Measurements from ENCODE around the gene SLC6A6.

SLC6A6 gene

DNA sequence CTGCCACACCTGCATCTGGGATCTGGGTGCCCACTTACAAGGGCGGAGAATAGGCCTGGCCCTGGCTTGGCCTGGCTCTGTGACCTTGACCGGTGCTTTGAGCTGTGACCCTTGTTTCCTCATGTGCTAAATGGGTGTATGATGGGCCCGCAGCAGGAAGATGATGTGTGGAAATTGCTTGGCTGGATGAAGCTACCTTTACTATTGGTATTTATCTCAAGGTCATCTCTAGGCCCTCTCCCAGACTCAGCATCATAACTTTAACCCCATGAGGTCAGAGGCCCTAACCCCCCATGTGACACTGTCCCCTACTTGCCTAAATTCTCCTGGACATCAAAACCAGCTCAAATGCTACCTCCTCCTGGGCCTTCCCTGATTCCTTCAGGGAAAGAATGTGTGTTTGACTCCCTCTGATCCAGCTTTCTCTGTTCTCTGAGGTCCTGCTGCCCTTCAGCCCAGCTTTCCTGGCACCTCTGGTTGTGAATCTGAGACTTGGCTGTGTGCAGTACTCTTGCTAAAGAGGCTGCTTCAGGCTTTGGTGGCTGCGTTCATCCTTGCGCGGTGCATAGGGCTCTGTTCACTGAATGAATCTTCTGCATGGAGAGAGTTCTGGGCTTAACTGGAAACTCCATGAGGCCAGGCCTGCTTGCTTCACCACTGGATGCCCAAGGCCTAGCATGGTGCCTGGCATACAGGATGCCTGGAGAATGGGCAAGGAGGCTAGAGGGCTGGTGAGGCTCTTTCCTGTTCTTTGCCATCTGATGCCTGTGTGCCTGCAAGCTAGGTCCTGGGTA is 25.2 kb upstream of the SLC6A6 start:
- H3K9me3 Mint-ChIP-seq = no peaks in the 10 kb centered on the region
- peaks cover 2% of the 10 kb centered on the region for H3K36me3 Mint-ChIP-seq (ENCODE audit: insufficient read depth)
- peaks cover 18 to 37% of the 10 kb centered on the region in 2 donors for H3K4me1 Mint-ChIP-seq (ENCODE audit: low read depth in 2 of 2)
- no peak for DNase-seq
- H3K27me3 Mint-ChIP-seq = peaks cover 0 to under 1% of the 10 kb centered on the region in 2 donors
- ATAC-seq (replicated peaks) = no peak
- H3K27ac Mint-ChIP-seq = peak overlapping the region; percentile 90 to 95
- peak overlapping the region; percentile 46 to 54 for H3K4me3 Mint-ChIP-seq

- H3K27ac Mint-ChIP-seq = peak overlapping the region; percentile 90 to 95
- H3K36me3 Mint-ChIP-seq (ENCODE audit: insufficient read depth) = peaks cover 2% of the 10 kb centered on the region
- H3K4me3 Mint-ChIP-seq = peak overlapping the region; percentile 46 to 54
- no peaks in the 10 kb centered on the region for H3K9me3 Mint-ChIP-seq
- no peaks in the 10 kb centered on the region for H3K27me3 Mint-ChIP-seq
- ATAC-seq (replicated peaks) (peak; percentile 97), DNase-seq (peak; percentile 52 to 57 (median 56))
- peaks cover 18 to 37% of the 10 kb centered on the region in 2 donors for H3K4me1 Mint-ChIP-seq (ENCODE audit: low read depth in 2 of 2)
Observed at GRCh38 chr3:14377838-14378169, 24.6 kb upstream of the SLC6A6 start.

- DNase-seq = no peak
- H3K27ac Mint-ChIP-seq = peak overlapping the region; percentile 90 to 95
- H3K9me3 Mint-ChIP-seq = no peaks in the 10 kb centered on the region
- ATAC-seq (replicated peaks) = no peak
- no peaks in the 10 kb centered on the region for H3K27me3 Mint-ChIP-seq
- peaks cover 18 to 37% of the 10 kb centered on the region in 2 donors for H3K4me1 Mint-ChIP-seq (ENCODE audit: low read depth in 2 of 2)
- no peak overlapping the region for H3K4me3 Mint-ChIP-seq
- H3K36me3 Mint-ChIP-seq (ENCODE audit: insufficient read depth) = peaks cover 2% of the 10 kb centered on the region
Observed at GRCh38 chr3:14378415-14378814, 24.0 kb upstream of the SLC6A6 start.

DNA sequence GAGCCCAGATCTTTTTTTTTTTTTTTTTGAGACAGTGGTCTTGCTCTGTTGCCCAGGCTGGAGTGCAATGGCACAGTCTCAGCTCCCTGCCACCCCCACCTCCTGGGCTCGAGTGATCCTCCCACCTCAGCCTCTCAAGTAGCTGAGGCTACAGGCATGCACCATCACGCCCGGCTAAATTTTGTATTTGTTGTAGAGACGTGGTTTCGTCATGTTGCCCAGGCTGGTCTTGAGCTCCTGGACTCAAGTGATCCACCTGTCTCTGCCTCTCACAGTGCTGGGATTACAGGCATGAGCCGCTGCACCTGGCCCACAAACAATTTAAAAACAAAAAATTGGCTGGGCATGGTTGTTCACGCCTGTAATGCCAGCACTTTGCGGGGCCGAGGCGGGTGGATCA is 22.6 kb upstream of the SLC6A6 start:
- peaks cover 18 to 28% of the 10 kb centered on the region in 2 donors for H3K4me1 Mint-ChIP-seq (ENCODE audit: low read depth in 2 of 2)
- DNase-seq (no peak), ATAC-seq (replicated peaks) (no peak)
- H3K36me3 Mint-ChIP-seq (ENCODE audit: insufficient read depth) = peaks cover 2% of the 10 kb centered on the region
- no peak overlapping the region for H3K4me3 Mint-ChIP-seq
- no peak overlapping the region for H3K27ac Mint-ChIP-seq
- H3K9me3 Mint-ChIP-seq = no peaks in the 10 kb centered on the region
- no peaks in the 10 kb centered on the region for H3K27me3 Mint-ChIP-seq

DNA sequence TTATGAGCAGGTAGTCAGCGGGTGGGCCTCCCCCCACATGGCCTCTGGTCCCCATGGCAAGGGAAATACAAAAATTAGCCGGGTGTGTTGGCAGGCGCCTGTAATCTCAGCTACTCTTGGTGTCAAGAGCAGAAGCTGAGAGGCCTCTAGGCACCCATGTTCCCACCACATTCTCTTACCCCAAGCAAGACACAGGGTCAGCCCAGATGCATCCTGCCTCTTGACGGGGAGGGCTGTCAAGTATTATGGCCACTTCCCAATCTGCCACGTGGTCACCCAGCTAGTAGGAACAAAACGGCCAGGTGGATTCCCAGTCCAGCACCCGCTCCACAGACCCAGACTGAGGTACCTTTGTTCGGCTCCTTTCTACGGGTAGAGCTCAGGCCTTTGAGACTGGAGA is 16.2 kb upstream of the SLC6A6 start:
- DNase-seq (no peak), ATAC-seq (replicated peaks) (no peak)
- Mint-ChIP-seq H3K27me3 (peaks cover 0 to 2% of the 10 kb centered on the region in 2 donors), H3K4me1 (ENCODE audit: low read depth in 2 of 2) (peaks cover 0 to 2% of the 10 kb centered on the region in 2 donors), H3K36me3 (ENCODE audit: insufficient read depth) (no peaks in the 10 kb centered on the region), H3K4me3 (no peak overlapping the region), H3K27ac (no peak overlapping the region), H3K9me3 (no peaks in the 10 kb centered on the region)

DNA sequence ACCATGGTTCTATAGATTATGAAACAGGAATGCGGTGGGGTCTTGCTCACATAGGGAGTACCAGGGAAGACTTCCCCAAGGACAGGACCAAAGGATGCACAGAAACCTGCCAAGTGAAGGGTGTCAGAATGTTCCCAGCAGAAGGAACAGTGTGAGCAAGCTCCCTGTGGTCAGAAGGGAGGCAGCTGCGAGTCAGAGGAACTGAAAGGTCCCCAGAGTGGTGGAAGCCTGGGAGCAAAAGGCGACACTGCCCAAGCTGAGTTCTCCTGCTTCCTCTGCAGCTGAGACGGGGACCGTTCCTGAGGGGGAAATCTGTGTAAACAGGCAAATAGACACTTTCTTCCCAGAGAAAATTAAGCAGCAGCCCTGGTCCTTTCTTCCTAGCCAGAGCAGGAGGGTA is 14.2 kb upstream of the SLC6A6 start:
- no peak overlapping the region for H3K27ac Mint-ChIP-seq
- H3K4me1 Mint-ChIP-seq (ENCODE audit: low read depth in 2 of 2) = no peaks in the 10 kb centered on the region
- no peak overlapping the region for H3K4me3 Mint-ChIP-seq
- ATAC-seq (replicated peaks) (no peak), DNase-seq (no peak)
- H3K9me3 Mint-ChIP-seq = no peaks in the 10 kb centered on the region
- peaks cover 0 to 9% of the 10 kb centered on the region in 2 donors for H3K27me3 Mint-ChIP-seq
- no peaks in the 10 kb centered on the region for H3K36me3 Mint-ChIP-seq (ENCODE audit: insufficient read depth)

GRCh38 chr3:14389166-14389606 is 13.2 kb upstream of the SLC6A6 start:
- DNase-seq = no peak
- Mint-ChIP-seq H3K27me3 (peaks cover 0 to 9% of the 10 kb centered on the region in 2 donors), H3K4me1 (ENCODE audit: low read depth in 2 of 2) (no peaks in the 10 kb centered on the region), H3K27ac (no peak overlapping the region), H3K4me3 (no peak overlapping the region), H3K36me3 (ENCODE audit: insufficient read depth) (no peaks in the 10 kb centered on the region), H3K9me3 (no peaks in the 10 kb centered on the region)
- no peak for ATAC-seq (replicated peaks)

DNA sequence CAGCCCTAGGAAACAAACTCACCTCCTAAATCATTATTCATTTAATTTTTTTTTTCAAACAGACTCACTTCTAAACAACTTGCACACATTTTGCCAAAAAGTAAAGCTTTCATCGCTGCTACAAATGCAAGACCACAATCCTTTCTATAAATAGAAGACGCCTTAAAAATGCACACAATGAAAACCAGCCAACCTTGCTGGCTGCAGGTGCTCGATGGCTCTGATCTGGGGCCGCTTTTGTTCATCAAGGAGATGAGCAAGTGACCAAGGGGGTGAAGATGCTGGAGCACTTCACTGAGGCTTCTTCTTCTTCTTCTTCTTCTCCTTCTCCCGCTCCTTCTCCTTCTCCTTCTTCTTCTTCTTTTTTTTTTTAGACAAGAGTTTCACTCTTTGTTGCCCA is 12.7 kb upstream of the SLC6A6 start:
- Mint-ChIP-seq H3K4me3 (no peak overlapping the region), H3K9me3 (no peaks in the 10 kb centered on the region), H3K36me3 (ENCODE audit: insufficient read depth) (peaks cover 3% of the 10 kb centered on the region), H3K27me3 (peaks cover 0 to 9% of the 10 kb centered on the region in 2 donors), H3K27ac (peak overlapping the region in 1 of 2 donors; percentile 6), H3K4me1 (ENCODE audit: low read depth in 2 of 2) (no peaks in the 10 kb centered on the region)
- DNase-seq (no peak), ATAC-seq (replicated peaks) (no peak)

- H3K27ac Mint-ChIP-seq = no peak overlapping the region
- H3K4me1 Mint-ChIP-seq (ENCODE audit: low read depth in 2 of 2) = no peaks in the 10 kb centered on the region
- H3K27me3 Mint-ChIP-seq = peaks cover 0 to 9% of the 10 kb centered on the region in 2 donors
- ATAC-seq (replicated peaks) = no peak
- no peak overlapping the region for H3K4me3 Mint-ChIP-seq
- H3K36me3 Mint-ChIP-seq (ENCODE audit: insufficient read depth) = peaks cover 3% of the 10 kb centered on the region
- DNase-seq = no peak
- H3K9me3 Mint-ChIP-seq = no peaks in the 10 kb centered on the region
Observed at GRCh38 chr3:14391033-14391432, 11.4 kb upstream of the SLC6A6 start.

DNA sequence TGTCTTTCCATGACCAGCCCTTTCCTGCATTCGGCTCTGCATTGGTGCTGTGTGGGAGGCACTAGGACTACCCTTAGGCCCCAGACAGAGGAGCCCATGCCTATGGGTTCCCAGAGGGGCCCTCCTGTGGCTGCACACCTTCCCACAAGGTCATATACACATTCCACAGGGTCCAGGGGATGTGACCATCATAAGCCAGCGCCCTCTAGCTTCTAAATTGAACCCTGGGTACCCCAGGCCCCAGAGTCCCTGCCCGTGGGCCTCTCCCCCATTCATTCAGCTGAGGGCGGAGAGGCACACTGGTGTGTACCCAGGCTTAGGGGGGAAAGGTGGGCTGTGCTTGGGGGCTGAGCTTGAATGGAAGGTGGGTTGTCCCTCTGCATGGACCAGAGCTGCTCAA is 10.2 kb upstream of the SLC6A6 start:
- H3K4me1 Mint-ChIP-seq (ENCODE audit: low read depth in 2 of 2) = peaks cover 3 to 5% of the 10 kb centered on the region in 2 donors
- DNase-seq = no peak
- peaks cover 0 to 9% of the 10 kb centered on the region in 2 donors for H3K27me3 Mint-ChIP-seq
- no peak for ATAC-seq (replicated peaks)
- H3K4me3 Mint-ChIP-seq = no peak overlapping the region
- H3K9me3 Mint-ChIP-seq = no peaks in the 10 kb centered on the region
- H3K27ac Mint-ChIP-seq = no peak overlapping the region
- peaks cover 3% of the 10 kb centered on the region for H3K36me3 Mint-ChIP-seq (ENCODE audit: insufficient read depth)

DNA sequence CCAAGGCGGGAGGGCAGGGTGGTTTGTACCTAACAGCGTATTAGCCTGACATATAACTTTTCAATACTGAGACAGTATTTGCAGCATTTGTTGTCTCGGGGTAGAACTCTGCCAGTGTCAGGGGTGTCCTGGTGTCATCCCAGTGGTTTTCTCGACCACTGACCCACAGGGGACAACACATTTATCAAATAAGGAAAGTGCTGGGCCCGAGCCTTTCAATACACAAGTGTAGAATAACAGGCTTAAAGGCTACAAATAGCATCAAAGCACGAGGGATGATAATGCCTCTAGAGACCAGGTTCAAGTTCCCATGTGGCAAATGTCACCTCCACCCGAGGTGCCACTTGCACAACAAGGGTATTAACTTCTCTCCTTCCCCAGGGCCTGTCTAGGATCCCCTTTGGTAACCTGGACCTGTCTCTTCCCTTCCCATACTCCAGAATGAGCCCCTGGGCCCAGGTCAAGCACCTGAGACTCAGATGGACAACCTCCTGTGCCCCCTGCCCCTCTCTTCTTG is 9.5 kb upstream of the SLC6A6 start:
- Mint-ChIP-seq H3K36me3 (ENCODE audit: insufficient read depth) (peaks cover 3% of the 10 kb centered on the region), H3K4me1 (ENCODE audit: low read depth in 2 of 2) (peaks cover 10 to 12% of the 10 kb centered on the region in 2 donors), H3K9me3 (no peaks in the 10 kb centered on the region), H3K27me3 (peaks cover 0 to 9% of the 10 kb centered on the region in 2 donors), H3K4me3 (no peak overlapping the region), H3K27ac (no peak overlapping the region)
- no peak for DNase-seq
- ATAC-seq (replicated peaks) = no peak

DNA sequence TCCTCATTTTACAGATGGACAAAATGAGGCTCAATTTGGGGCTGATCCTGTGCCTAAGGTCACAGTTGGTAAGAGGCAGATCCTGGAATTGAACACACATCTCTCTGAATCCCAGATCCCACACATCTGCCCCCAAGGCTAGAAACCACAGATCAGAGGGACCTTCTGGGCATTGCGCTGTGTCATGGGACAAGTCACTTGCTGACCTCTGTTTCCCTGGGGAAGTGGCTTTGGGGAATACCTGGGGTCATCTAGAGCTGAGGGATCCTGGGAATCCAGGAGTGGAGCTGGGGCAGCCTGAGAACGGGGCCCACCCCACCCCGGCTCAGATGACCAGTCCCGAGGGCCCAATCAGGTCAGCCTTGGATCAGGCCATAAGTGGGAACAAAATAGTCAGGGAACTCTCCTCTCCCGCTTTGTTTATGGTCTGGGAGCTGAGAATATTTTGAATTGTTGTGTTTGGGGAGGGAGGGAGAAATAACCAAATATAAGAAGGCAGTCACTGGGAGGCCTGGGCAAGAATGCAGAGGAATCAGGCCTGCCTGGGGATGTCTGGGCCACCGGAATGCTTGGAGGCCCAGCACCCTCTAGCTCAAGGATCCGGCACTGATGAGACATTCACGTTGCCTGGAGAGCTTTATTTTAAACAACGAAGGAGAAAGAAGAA is 8.8 kb upstream of the SLC6A6 start:
- ATAC-seq (replicated peaks) (no peak), DNase-seq (no peak)
- Mint-ChIP-seq H3K9me3 (no peaks in the 10 kb centered on the region), H3K27me3 (peaks cover 0 to 9% of the 10 kb centered on the region in 2 donors), H3K36me3 (ENCODE audit: insufficient read depth) (peaks cover 3% of the 10 kb centered on the region), H3K4me1 (ENCODE audit: low read depth in 2 of 2) (peaks cover 11 to 13% of the 10 kb centered on the region in 2 donors), H3K27ac (no peak overlapping the region), H3K4me3 (no peak overlapping the region)

- Mint-ChIP-seq H3K9me3 (no peaks in the 10 kb centered on the region), H3K4me1 (ENCODE audit: low read depth in 2 of 2) (peaks cover 13 to 17% of the 10 kb centered on the region in 2 donors), H3K4me3 (no peak overlapping the region), H3K27ac (peak overlapping the region in 1 of 2 donors; percentile 78), H3K27me3 (peaks cover 0 to 8% of the 10 kb centered on the region in 2 donors), H3K36me3 (ENCODE audit: insufficient read depth) (peaks cover 3% of the 10 kb centered on the region)
- ATAC-seq (replicated peaks) = no peak
- no peak for DNase-seq
Observed at GRCh38 chr3:14396031-14396692, 6.2 kb upstream of the SLC6A6 start.
